C4-2B (cell line): ENCODE data around the gene INHBC.

Source experiments
- CTCF ChIP-seq: fragments of 450-650 bp; conservative IDR thresholded peaks from 2 replicates; pipeline ENCODE4 v1.5.1; 2017; ENCODE audit warnings: mild to moderate bottlenecking
- ZFX ChIP-seq: fragments of 450-650 bp; IDR thresholded peaks from 2 replicates; pipeline ENCODE4 v1.6.1; 2017

GRCh38 chr12:57395121-57395520 is 39.5 kb upstream of the INHBC start:
- TF ChIP-seq CTCF, result no peak
- TF ChIP-seq ZFX, result no peak
